NB4 (cell line): ENCODE measurements around the gene PSG7.
"Not testable (repeated sequence)": the region's sequence is repeated elsewhere in the genome, so short reads cannot be mapped to it uniquely, and the experiment has no call there.

Experiments used
- CTCF ChIP-seq: IDR thresholded peaks from one replicate; pipeline ENCODE4 v1.5.1; 2012; ENCODE audit warnings: low read depth, low read length
- MAX ChIP-seq: IDR thresholded peaks from 2 replicates; pipeline ENCODE4 v1.6.1; 2011; ENCODE audit warnings: low read depth, low read length
- POLR2A ChIP-seq: IDR thresholded peaks from 2 replicates; pipeline ENCODE4 v1.6.1; 2011; ENCODE audit warnings: mild to moderate bottlenecking; ENCODE audit not compliant: insufficient read length; ENCODE audit errors: extremely low read depth

- TF ChIP-seq POLR2A, CTCF, MAX: not testable (repeated sequence)
These were observed 18.5 kb downstream of the PSG7 start for GRCh38 chr19:42918377-42919069.
